ENCODE measurements around the gene ID1. TPM values are rescaled to one million over a fixed set of nuclear protein-coding genes. Genes with fewer than 3 reads are reported as not detected.
A peak's percentile ranks its signal among the peaks of the same experiment; 100 is the strongest.

The ID1 gene
- total and polyA plus RNA-seq, 2 of the 13 experiments (the other 11 are each of a cell fraction or from before 2014, with no cell fraction given) = 320 to 419 TPM

- TF ChIP-seq THAP8 (CRISPR knock-in tag; IDR thresholded peaks at IDR 0.05; ENCODE audit: borderline replicate concordance) (no peak), RBM22 (optimal IDR thresholded peaks at IDR 0.05; ENCODE audit: low read length) (peak; percentile 71), ATF4 (CRISPR knock-in tag; IDR thresholded peaks at IDR 0.05) (0 out of 4 replicates have a peak, but pooled peaks of 1 of the 2 experiments have one; percentile 17), ZNF614 (CRISPR knock-in tag; IDR thresholded peaks at IDR 0.05; ENCODE audit: borderline replicate concordance) (peak; percentile 47; the same call in 1 of the 2 replicates), ZNF276 (CRISPR knock-in tag; IDR thresholded peaks at IDR 0.05; ENCODE audit: low read depth) (no peak), HNF4G (IDR thresholded peaks at IDR 0.05; ENCODE audit: borderline replicate concordance, low read depth, low read length) (no peak), HNF4G (CRISPR knock-in tag; IDR thresholded peaks at IDR 0.05; ENCODE audit: borderline replicate concordance, low read depth) (no peak), ZHX1 (CRISPR knock-in tag; IDR thresholded peaks at IDR 0.05; ENCODE audit: low read depth) (no peak), HNRNPK (IDR thresholded peaks at IDR 0.05; ENCODE audit: low read depth, low read length, poor library complexity, severe bottlenecking) (no peak), ZIK1 (CRISPR knock-in tag; IDR thresholded peaks at IDR 0.05; ENCODE audit: borderline replicate concordance, low read depth) (no peak), LCORL (IDR thresholded peaks at IDR 0.05) (no peak), LCORL (CRISPR knock-in tag; IDR thresholded peaks at IDR 0.05) (0 out of 2 replicates have a peak, but pooled peaks have one; percentile 57), ZNF512 (CRISPR knock-in tag; IDR thresholded peaks at IDR 0.05) (no peak), MNT (IDR thresholded peaks at IDR 0.05) (no peak), TBP (CRISPR knock-in tag; IDR thresholded peaks at IDR 0.05) (no peak), CHCHD3 (CRISPR knock-in tag; IDR thresholded peaks at IDR 0.05) (no peak), ETS1 (CRISPR knock-in tag; IDR thresholded peaks at IDR 0.05) (no peak), TBX2 (CRISPR knock-in tag; IDR thresholded peaks at IDR 0.05; ENCODE audit: borderline replicate concordance) (no peak)
These were observed 44.9 kb upstream of the ID1 start (continued) for GRCh38 chr20:31560094-31560745.

Data from HepG2 (cell line).